Measurements from ENCODE around the gene TTC12.

TTC12 gene

GRCh38 chr11:113398669-113399430 lies 84.5 kb downstream of the TTC12 start:
- TF ChIP-seq POLR2A (IDR thresholded peaks at IDR 0.05; ENCODE audit: extremely low read depth, insufficient read length) (no peak), MAX (IDR thresholded peaks at IDR 0.05; ENCODE audit: low read depth, low read length) (no peak), MYC (IDR thresholded peaks at IDR 0.05; ENCODE audit: low read depth, low read length) (no peak), CTCF (IDR thresholded peaks at IDR 0.05; ENCODE audit: low read depth, low read length) (no peak)
- DNase-seq (ENCODE audit: low read depth) = no peak
- no peak overlapping the region for H3K4me3 ChIP-seq (ENCODE audit: low read depth, low read length)

GRCh38 chr11:113400631-113401230 lies 86.3 kb downstream of the TTC12 start:
- TF ChIP-seq MAX (IDR thresholded peaks at IDR 0.05; ENCODE audit: low read depth, low read length) (no peak), MYC (IDR thresholded peaks at IDR 0.05; ENCODE audit: low read depth, low read length) (no peak), CTCF (IDR thresholded peaks at IDR 0.05; ENCODE audit: low read depth, low read length) (no peak), POLR2A (IDR thresholded peaks at IDR 0.05; ENCODE audit: extremely low read depth, insufficient read length) (no peak)
- H3K4me3 ChIP-seq (ENCODE audit: low read depth, low read length) = no peak overlapping the region
- DNase-seq (ENCODE audit: low read depth) = no peak

GRCh38 chr11:113401718-113402117 lies 87.3 kb downstream of the TTC12 start:
- TF ChIP-seq MAX (IDR thresholded peaks at IDR 0.05; ENCODE audit: low read depth, low read length) (no peak), POLR2A (IDR thresholded peaks at IDR 0.05; ENCODE audit: extremely low read depth, insufficient read length) (no peak), MYC (IDR thresholded peaks at IDR 0.05; ENCODE audit: low read depth, low read length) (no peak), CTCF (IDR thresholded peaks at IDR 0.05; ENCODE audit: low read depth, low read length) (no peak)

GRCh38 chr11:113404859-113405430 lies 90.6 kb downstream of the TTC12 start:
- no peak overlapping the region for H3K4me3 ChIP-seq (ENCODE audit: low read depth, low read length)
- TF ChIP-seq CTCF (IDR thresholded peaks at IDR 0.05; ENCODE audit: low read depth, low read length) = no peak
- TF ChIP-seq MAX (IDR thresholded peaks at IDR 0.05; ENCODE audit: low read depth, low read length) = no peak
- no peak for TF ChIP-seq POLR2A (IDR thresholded peaks at IDR 0.05; ENCODE audit: extremely low read depth, insufficient read length)
- TF ChIP-seq MYC (IDR thresholded peaks at IDR 0.05; ENCODE audit: low read depth, low read length) = no peak
- no peak for DNase-seq (ENCODE audit: low read depth)

More at GRCh38 chr11:113401718-113402117, 87.3 kb downstream of the TTC12 start:
- no peak for DNase-seq (ENCODE audit: low read depth)
- H3K4me3 ChIP-seq (ENCODE audit: low read depth, low read length) = no peak overlapping the region

GRCh38 chr11:113405724-113406478 lies 91.5 kb downstream of the TTC12 start:
- TF ChIP-seq MYC (IDR thresholded peaks at IDR 0.05; ENCODE audit: low read depth, low read length) (no peak), MAX (IDR thresholded peaks at IDR 0.05; ENCODE audit: low read depth, low read length) (no peak), POLR2A (IDR thresholded peaks at IDR 0.05; ENCODE audit: extremely low read depth, insufficient read length) (no peak), CTCF (IDR thresholded peaks at IDR 0.05; ENCODE audit: low read depth, low read length) (no peak)
- H3K4me3 ChIP-seq (ENCODE audit: low read depth, low read length) = no peak overlapping the region
- DNase-seq (ENCODE audit: low read depth) = no peak
